GM12891 (cell line): Measurements from ENCODE around the gene IQGAP3.
A peak's percentile ranks its signal among the peaks of the same experiment; 100 is the strongest.

Experiments
- PAX5 ChIP-seq: IDR thresholded peaks from 2 replicates; pipeline ENCODE4 v1.6.1; 2011; ENCODE audit warnings: low read length, moderate library complexity, mild to moderate bottlenecking; ENCODE audit not compliant: insufficient read depth, severe bottlenecking
- POLR2A ChIP-seq: IDR thresholded peaks from 2 replicates; pipeline ENCODE4 v1.6.1; 2011; ENCODE audit warnings: low read depth, low read length, control low read depth
- POLR2AphosphoS5 ChIP-seq: IDR thresholded peaks from 2 replicates; pipeline ENCODE4 v1.6.1; 2011; ENCODE audit warnings: low read depth, low read length, control low read depth
- POU2F2 ChIP-seq: IDR thresholded peaks from 2 replicates; pipeline ENCODE4 v1.6.1; 2011; ENCODE audit warnings: low read depth, mild to moderate bottlenecking, control low read depth, low read length, moderate library complexity
- TAF1 ChIP-seq: IDR thresholded peaks from 2 replicates; pipeline ENCODE4 v1.6.1; 2011; ENCODE audit warnings: low read depth, low read length, control low read depth

DNA sequence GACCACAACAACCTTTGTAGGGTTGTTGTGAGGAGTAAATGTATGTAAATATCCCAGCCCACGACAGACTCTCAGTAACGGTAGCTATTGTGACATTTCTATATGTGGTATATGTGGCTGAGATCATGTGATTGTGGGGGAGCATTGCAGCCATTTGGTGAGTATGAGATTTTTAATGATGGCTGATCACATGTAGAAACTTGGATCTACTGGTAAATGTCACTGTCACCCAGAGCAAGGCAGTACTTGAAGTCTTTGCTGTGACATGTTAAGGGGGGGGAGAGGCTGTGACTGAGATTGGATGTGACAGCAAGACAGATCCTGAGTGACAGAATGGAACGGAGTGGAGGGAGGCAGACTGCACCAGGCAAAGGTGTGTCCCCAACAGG is 47.9 kb downstream of the IQGAP3 start:
- TF ChIP-seq POLR2AphosphoS5 (no peak), POLR2A (no peak), TAF1 (no peak), PAX5 (no peak), POU2F2 (peak; percentile 56; the same call in 1 of the 2 replicates)
